NCI-H1417 (cell line): ENCODE results near the gene ROBO1.

Experiments
- DNase-seq, 3 experiments: peaks; one replicate each; lab custom pipeline; 2025; lab: John Stamatoyannopoulos, UW

Gene ROBO1

DNA sequence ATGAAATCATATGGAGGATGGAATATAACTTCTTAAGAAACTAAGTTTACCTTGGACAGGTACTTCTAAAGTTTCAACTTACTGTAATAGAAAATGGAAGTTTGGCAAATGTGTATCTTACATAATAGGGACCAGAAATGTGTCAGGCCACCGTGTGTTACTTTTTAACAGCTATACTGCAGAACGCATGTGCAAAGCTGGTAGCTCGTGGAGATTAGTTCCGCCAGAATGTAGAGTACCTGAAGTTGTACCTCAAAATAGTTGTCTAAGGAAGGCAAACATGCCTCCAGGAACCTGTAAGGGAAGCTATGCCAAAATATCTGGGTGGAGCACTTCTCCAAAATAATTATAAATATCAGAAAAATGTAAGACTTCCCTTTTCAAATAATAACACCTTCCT lies 920.6 kb downstream of the ROBO1 start:
- no peak for DNase-seq

DNA sequence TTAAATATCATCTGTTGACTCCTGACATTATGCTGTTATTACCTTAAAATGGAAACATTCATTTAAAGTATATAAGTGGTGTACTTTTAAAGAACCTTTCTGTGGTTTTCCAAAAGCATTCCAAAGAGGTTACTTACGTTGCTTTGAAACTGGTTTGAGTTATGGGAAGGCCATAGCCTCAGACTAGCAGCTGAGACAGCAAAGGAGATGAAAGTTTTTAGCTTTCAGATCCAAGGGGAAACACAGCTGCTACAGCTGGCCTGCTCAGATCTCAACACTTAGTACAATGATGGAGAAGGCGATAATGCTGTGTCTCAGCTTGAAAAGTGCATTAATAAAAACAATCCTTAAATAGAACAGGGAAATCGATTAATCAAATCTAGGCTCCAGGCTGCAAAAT lies 921.1 kb downstream of the ROBO1 start:
- no peak for DNase-seq

GRCh38 chr3:78845605-78846004 lies 922.2 kb downstream of the ROBO1 start:
- DNase-seq, result no peak

DNA sequence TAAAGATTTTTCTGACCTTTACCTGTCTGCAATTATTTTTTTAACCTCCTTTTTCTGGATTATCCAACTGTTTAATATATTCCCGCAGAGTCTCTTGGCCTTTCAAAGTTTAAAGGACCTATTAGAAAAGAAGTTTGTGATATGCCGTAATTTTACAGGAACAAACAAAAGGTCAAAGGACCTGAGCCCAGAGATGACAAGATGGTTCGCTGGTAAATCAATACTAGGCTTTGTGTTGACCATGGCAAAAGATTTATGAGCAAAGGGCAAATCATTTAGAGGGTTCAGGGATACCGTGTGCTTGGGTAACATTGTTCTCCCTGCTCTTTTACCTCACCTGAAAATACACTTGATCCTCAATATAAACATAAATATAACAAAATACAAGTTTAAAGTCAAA lies 923.5 kb downstream of the ROBO1 start:
- peak in 1 of 3 experiments; percentile 18 for DNase-seq

GRCh38 chr3:78839693-78840092 lies 928.1 kb downstream of the ROBO1 start:
- DNase-seq, result no peak

- no peak for DNase-seq
Measured at GRCh38 chr3:78838362-78838761, 929.4 kb downstream of the ROBO1 start.

GRCh38 chr3:78834910-78835309 lies 932.9 kb downstream of the ROBO1 start:
- no peak for DNase-seq

GRCh38 chr3:78832785-78833204 lies 935.0 kb downstream of the ROBO1 start:
- no peak for DNase-seq

DNA sequence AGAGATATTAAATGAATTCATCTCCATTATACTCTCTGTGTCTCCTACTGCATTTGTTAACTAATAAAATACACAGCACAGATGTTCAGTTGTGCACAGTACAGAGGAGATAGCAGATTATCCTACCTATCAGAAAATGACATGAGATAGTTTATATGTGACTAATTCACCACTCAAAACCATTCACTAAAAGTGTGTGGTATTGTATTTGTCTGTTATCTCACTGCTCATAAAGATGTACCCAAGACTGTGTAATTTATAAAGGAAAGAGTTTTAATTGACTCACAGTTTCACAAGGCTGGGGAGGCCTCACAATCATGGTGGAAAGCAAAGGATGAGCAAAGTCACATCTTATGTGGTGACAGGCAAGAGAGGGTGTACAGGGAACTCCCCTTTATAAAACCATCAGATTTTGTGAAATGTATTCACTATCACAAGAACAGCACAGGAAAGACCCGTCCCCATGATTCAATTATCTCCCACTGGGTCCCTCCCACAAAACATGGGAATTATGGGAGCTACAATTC lies 936.3 kb downstream of the ROBO1 start:
- no peak for DNase-seq

- no peak for DNase-seq
Measured at GRCh38 chr3:78830470-78830869, 937.3 kb downstream of the ROBO1 start.

- DNase-seq, result no peak
Measured at GRCh38 chr3:78827618-78828017, 940.2 kb downstream of the ROBO1 start.

DNA sequence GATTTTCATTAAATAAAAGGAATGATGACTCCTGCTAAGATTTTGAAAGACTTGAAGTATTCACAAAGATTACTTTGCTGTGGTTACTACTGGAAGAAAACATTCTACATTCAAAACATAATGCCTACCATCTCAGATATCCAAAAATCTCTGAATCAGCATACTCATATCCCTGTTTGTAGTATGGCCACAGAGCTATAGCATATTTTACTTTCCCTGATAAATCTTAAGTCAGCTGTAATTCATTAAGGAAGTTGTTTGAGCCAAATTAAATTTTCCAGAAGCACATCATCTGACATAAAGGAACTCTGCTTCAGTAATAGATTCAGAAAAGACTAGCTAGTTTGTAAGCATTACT lies 942.0 kb downstream of the ROBO1 start:
- no peak for DNase-seq

DNA sequence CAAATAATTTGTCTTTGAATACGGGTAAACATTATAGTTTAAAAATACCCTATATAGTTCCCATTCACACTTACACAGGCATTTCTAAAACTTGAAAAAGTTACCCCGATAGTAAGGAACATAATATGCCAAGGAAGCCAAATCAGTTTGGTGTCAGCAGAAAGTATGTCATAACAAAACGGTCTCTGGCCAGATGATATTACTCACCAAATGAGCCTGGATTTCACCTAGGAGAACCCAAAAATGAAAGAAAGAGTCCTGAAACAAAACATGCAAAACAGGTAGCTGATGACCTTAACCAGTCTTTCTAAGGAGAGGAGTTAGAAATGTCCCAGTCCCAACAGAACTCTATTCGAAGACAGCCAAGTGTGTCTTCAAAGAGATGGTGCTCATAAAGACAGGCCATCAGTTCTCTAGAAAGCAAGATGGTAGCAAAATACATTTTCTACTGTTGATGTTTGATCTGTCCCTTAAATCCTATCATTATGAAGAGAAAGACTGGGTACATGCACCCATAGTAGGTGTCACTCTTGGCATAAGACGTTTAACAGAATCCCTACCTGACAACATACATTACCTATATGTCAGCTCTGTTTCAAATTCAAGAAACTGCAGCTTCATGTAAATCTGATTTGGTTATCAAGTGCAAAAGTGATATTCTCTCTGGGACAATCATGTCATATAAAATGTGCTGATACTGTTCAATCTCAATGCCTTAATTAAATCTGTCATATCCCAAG lies 942.5 kb downstream of the ROBO1 start:
- DNase-seq, result no peak

DNA sequence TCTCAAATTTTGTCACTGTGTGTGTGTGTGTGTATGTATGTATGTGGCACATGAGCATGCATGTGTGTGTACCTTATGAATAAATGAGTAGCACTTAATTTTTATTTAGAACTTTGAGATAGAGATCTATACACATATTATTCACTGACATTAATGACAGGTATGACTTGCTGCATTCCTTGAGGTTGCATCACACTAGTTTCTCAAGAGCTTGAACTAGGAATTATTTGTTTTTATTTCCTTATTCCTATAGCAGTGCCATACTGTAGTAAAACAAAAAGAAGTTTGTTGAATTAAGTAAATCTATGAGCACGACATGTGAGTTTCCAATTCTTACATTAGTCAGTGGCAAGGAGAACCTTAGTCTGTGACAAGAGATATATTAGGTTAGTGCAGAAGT lies 943.9 kb downstream of the ROBO1 start:
- no peak for DNase-seq

- no peak for DNase-seq
Measured at GRCh38 chr3:78823434-78823833, 944.4 kb downstream of the ROBO1 start.

GRCh38 chr3:78822726-78823125 lies 945.1 kb downstream of the ROBO1 start:
- no peak for DNase-seq

DNA sequence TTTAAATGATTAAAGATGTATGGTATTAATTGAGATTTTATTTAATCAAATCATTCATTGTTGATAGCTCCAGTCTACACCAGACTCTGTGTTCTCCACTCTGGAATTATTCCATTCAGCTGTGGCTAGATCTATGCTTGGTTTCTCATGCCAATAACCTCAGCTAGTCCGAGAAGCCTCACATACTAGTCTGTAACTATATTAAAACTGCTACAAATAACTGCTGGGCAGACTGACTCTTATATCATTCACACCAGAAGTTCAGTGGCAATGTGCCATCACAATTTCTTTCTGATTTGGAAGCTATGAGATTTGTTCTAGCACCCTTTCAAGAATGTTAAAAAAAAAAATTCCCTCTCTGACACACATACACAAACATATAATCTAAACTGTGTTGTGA lies 947.3 kb downstream of the ROBO1 start:
- DNase-seq, result no peak

DNA sequence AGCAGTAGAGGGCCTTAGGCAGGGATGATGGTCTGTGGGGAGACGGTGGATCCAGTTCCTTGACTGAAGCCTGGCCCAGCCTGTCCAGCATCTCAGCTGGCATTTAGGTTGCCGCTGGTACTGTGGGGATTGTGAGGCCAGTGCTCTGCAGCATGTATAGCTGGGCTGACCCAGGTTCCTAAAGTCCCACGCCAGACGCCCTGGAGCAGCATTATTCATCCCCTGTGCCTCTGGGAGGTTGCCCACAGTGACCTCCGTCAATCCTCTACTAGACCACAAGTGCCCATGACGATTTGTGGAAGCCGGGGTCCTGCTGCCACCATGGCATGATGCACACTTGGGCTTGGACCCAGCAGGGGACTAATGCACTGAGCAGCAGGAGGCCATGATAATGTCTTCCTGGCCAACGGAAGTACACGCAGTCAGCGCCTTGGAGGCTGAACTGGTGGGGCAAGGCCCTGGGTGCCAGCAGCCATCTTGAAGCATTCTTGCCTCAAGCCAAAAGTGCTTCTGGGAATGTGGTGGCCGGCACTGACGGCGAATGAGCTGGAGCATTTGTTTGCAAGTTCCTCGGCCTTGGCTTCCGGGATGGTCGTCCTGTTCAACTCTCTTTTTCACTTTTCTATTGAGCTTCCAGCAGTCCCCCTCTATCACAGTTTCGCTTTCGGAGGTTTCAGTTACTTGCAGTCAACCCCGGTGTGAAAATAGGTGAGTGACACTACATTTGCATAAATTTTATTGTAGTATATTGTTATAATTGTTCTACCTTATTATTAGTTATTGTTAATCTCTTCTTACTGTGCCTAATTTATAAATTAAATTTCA lies 949.4 kb downstream of the ROBO1 start:
- DNase-seq, result no peak

- no peak for DNase-seq
Measured at GRCh38 chr3:78814893-78815562, 952.8 kb downstream of the ROBO1 start.

DNA sequence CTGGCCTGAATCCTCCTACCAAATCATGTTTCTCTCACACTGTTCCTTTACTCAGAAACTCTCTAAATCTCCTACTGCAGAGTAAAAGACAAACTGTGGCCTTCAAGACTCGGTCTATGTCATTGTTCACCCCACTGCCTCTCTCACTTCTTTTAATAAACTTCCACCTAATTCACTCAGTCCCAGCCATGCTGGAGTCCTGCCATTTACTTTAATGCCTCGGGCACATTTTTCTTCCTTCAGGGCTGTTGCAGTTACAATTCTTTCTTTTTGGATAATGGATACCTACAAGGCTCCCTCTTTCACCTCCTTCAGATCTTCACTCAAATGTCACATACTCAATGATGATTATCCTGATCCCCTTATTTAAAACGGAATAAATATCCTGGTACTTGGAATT lies 955.6 kb downstream of the ROBO1 start:
- DNase-seq, result no peak

DNA sequence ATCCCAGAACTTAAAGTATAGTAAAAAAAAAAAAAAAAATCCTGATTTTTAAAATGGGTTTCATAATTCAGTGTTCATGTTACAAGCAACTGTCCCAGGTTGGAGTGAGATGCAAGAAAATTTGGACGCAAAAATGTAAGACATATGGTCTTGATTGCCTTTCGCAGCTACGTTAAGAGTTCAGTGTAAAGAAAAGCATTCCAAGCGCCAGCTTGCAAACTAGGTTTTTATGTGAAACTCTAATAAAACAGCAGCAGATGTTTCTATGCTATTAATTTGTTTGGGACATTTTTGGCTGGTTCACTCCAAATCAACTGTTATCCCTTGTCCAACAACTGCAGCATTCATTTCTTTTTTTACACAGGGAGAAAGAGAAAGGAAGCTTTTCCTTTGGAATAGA lies 957.8 kb downstream of the ROBO1 start:
- no peak for DNase-seq

DNA sequence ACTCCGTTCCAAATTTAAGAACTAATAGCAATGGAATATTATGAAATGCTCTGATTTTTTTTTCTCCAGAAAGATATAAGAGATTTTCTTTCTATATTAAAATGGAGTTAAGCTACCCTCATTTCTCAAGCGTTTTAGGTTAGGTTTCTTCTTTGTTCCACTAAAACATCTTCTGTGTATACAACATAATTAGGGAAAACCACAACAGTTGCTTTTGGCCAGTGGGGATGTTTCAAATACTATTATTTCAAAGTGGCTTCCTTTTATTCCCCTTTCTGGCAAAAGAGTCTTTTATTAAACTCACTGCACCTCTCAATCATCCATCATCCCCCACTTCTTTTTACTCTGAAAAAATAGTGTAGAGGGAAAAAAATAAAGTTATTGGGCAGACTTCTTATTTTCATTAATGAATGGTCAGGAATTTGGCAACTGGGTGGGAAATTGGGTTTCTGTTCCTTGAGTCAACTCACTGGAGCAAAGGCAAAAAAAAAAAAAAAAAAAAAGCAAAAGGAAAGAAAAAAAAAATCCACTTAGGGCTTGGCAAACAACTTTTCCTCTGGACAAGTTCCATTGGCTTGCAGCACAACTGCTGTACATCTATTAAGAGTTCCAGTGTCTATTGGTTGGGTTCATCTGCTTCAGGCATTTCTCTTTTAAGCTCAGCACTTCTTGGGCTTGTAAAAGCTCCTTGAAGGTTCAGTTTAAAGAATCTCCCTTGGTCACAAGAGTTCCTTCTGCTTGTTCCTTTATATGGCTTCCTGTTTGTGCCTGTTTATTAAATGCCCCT lies 963.4 kb downstream of the ROBO1 start:
- no peak for DNase-seq
